Measurements from ENCODE around the gene ARGLU1.

Gene ARGLU1

DNA sequence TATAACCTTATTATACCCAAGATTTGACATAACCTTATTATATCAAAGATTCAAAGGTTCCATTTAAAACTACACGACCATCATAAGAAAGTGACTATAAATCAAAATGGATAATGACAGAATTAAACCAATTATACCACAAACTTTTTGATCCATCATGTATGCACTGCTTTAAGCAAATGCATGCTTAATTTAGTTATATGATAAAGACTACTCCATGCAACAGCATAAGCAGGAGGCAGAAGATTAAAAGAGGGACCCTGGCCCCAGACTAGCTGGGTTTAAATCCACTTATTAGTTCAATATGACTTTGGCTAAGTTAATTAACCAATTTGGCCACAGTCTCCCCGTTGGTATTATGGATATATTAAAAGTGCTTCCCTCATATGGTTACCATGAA, 43.8 kb downstream of the ARGLU1 start:
- no peak for DNase-seq (ENCODE audit: low read depth)

- DNase-seq (ENCODE audit: low read depth), result no peak
Observed at GRCh38 chr13:106523576-106523975, 44.4 kb downstream of the ARGLU1 start.

DNA sequence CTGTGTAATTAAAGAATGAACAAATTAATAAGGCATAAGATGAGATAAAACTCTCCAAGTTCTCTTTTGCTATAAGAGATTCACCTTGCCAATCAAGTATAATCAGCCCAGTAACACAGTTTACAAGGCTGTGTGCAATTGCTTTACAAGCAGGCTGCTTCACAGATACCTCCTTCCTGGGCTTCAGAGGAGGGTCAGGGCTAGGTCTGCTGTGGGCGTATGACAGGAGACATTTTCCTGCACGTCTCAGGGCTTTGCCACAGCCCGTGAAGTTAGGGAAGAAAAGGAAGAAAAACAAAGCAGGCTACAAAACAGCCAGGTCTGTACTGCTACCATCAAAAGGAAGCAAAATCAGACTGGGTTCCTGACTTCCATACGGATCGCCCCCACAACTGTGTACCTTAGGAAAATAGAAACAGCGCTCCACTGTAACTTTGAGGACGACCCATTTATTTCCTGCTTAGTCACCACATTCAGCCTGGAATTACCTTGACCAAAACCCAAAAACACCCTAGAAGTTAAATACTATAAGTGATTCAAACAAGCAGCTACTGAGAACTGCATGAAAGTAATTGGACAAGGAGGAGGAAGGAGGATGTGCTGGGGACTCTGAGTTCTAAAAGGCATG, 44.9 kb downstream of the ARGLU1 start:
- DNase-seq (ENCODE audit: low read depth), result no peak

- DNase-seq (ENCODE audit: low read depth), result no peak
Observed at GRCh38 chr13:106522112-106522705, 45.7 kb downstream of the ARGLU1 start.

DNA sequence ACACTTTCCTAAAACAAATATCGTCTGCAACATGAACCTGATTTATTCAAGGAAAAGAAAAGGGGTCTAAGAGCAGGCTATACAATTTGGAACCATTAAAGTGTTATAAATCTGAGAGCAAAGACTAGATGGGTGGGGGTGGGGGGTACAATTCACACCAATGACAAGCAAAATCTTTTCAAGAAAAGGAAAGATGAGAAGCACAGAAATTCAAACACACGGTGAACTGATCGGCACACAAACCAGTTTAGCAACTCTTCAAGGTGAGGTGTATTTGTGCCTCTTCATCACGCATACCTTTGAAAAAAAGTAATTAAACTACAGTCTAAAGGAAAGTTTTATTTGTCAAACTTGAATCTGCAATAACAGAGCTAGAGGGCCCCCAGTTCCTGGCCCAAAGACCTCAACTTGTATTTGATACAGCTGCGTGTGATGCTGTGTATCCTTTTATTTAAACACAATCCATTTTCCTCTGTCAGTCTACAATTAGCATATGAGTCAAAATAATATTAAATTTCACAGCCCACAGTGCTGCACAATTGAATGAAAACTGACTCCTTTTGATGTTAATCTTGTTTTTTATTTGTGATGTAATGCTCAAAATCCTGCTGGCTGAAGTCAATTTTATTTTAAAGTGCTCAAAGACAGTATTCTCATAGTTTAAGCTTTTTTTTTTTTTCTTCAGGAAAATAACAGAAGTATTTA, 46.7 kb downstream of the ARGLU1 start:
- DNase-seq (ENCODE audit: low read depth), result no peak

- DNase-seq (ENCODE audit: low read depth), result no peak
Observed at GRCh38 chr13:106520251-106521054, 47.5 kb downstream of the ARGLU1 start.

DNA sequence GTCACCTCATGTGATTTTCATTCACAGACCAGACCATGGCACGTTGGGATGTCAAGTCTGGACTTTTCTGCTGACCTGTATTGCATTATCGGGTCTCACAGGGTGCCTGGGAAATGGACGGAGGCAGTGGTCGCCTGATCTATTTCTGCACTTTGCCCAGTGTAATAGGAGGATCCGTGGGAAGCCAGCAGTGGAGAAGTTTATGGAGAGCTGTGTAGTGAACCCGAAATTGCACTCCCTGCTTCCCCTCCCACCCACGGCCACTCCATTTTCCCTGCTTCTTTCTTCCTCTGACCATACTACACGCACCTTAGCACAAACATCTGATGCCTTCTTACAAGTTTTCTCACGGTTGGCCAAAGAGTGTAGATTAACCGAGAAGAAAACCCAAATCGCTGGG, 49.4 kb downstream of the ARGLU1 start:
- DNase-seq (ENCODE audit: low read depth), result no peak

GRCh38 chr13:106517109-106517847, 50.7 kb downstream of the ARGLU1 start:
- no peak for DNase-seq (ENCODE audit: low read depth)

DNA sequence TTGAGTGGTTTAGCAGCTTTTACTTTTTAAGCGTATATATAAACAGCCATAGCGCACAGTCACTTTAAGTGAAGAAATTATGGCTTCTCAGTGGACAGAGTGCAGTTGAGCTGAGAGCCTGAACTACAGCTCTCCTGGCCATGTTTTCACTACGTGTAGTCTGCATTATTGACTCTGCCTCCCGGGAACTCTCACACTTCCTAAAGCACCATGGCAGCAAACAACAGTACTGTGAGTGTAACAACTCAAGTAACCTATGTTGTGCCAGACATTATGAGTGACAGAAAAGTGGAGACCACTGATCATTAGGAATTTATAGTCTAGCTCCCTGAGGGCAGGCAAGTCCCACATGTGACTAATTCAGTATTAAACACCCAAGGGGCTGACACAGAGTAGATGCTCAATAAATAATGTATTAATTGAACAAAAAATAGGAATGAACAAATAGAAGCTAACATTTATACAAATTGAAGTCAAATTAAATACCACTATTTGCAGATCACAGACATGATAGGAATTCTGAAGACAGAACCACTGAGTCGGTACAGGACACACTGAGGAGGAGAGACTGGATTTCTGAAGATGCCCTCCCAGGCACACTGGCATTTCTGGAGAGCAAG, 52.2 kb downstream of the ARGLU1 start:
- no peak for DNase-seq (ENCODE audit: low read depth)

- DNase-seq (ENCODE audit: low read depth), result no peak
Observed at GRCh38 chr13:106514928-106515634, 52.9 kb downstream of the ARGLU1 start.

DNA sequence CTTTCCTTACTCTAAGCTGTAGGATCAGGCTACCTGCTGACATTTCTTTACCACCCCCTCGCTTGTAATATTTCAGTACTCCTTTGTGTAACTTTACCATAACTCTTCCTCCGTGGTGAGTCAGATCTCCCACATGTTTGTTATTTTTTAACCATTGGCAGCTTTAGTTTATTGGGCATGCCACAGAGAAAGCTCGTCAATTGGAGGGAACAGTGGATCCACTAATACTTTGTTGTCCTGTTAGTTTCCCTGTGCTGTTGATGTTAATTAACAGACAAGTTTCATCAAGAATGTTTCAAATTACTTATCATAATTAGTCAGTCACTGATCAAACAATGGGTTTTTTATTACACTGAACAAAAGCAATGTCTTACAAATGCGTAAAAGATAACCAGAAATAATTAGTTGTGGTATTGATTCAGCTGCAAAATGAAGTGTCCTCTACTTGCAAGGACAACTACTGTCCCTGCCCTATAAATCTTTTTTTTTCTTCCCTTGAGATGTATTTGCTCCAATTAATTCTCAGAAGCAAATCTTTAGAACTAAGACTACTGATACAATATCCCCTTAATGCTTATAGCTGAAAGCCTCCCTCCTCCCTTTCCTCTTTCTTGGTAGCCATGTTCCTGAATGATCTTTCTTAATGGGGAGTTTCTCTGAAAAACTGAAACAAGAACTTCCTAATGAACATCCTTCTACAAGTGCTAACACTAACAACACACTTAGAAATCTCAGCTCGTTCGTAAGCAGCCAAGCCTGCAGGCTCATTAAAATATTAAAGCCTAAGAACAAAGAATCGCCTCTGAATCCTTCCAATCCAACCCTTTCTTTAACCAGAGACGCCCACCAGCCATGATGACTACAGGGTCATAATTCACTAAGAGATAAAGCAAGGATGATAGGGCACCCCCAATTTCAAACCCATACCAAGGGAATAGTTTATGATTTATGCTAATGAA, 54.6 kb downstream of the ARGLU1 start:
- DNase-seq (ENCODE audit: low read depth), result no peak

- no peak for DNase-seq (ENCODE audit: low read depth)
Observed at GRCh38 chr13:106507560-106508274, 60.2 kb downstream of the ARGLU1 start.

DNA sequence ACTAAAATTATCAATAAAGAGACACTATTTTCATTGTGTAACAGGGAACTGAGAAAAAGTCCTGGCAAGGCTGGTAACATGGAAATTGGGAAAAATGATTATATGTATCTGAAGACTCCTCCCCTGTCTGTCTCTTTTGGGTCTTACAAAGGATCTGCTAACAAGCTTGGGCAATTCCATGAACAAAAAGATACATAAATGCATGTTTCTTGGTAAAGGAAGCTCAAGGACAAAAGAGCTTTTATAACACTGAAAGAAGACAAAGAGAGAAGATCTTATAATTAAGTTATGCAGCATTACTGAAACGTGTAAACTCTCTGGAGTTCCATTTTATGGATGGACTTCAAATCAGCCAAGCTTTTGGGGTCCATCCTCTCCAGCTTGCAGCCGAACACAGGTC, 61.7 kb downstream of the ARGLU1 start:
- no peak for DNase-seq (ENCODE audit: low read depth)

DNA sequence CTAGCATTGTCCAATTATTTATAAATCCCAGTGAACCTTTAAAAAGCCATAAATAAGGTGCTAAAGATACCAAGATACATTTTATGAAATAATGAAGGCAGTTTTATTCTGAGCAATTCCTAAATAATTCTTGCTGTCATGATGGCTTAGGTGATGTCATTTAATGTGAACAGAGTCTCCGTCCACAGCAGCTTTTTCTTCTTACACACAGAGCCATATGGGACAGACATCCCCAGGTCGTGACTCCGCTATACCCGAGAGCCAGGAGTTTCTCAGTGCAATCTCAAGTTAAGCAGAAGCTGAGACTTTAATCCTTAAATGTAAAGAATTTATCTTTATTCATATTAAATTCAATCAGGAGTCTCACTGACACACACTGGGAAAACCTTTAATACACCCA, 62.2 kb downstream of the ARGLU1 start:
- DNase-seq (ENCODE audit: low read depth), result no peak

DNA sequence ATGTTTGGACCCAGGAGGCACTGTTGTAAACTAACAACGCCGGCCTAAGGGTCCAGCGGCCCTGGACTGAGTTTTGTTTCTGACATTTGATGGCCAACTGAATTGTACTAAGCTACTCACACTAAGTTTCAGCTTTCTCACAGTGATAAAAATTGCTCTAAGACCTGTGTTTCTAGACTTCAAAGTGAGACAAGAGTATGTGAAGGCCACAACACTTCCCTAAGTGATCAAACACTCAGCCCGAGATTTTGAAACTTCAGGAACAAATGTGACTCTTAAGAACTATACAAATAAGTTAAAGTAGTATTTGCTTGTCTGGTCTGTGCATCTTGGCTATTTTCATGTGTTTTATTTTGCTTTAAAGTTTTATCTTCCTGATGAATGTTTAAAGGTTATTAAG, 62.6 kb downstream of the ARGLU1 start:
- DNase-seq (ENCODE audit: low read depth), result no peak

DNA sequence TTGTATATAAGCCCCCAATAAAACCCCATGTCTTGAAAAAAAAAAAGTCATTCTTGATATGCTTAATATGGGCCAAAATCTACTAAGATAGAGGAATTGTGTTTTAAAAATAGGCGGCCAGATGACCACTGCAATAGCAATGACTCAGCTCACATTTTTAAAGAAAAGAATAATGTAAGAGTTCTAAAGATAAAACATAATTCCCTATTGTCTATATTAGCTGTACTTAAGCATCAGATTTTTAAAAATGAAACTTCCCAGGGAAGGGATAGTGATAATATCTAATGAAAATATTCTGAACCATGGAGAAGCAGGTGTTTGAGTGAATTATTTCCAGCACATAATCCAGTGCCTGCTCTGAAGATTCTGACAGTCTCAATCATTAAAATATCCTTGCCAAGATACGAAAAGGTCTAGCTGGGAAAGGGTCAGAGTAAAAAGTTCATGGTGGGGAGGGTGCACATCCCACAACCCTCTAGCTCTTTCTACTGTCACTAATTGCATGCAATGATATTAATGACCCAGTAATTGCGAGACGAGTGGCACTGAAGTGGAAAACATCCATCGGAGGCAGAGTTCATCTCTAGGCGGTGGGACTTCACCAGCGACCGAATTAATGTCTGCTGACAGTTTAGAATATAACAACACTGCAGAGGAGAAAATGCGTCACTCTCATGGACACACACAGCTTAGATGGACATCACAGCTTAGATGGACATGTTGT, 64.0 kb downstream of the ARGLU1 start:
- DNase-seq (ENCODE audit: low read depth), result no peak

GRCh38 chr13:106503272-106503671, 64.7 kb downstream of the ARGLU1 start:
- no peak for DNase-seq (ENCODE audit: low read depth)

- DNase-seq (ENCODE audit: low read depth), result no peak
Observed at GRCh38 chr13:106500445-106500844, 67.5 kb downstream of the ARGLU1 start.

All from activated gamma-delta T cell treated with anti-CD3 and anti-CD28 coated beads, Interleukin-2, amount 50 U/mL, for 16 hours (primary cell).